ENCODE results near the gene ANAPC4.

ANAPC4 gene

GRCh38 chr4:25433966-25434827 lies 57.1 kb downstream of the ANAPC4 start:
- DNase-seq (ENCODE audit: low read depth) = no peak

DNA sequence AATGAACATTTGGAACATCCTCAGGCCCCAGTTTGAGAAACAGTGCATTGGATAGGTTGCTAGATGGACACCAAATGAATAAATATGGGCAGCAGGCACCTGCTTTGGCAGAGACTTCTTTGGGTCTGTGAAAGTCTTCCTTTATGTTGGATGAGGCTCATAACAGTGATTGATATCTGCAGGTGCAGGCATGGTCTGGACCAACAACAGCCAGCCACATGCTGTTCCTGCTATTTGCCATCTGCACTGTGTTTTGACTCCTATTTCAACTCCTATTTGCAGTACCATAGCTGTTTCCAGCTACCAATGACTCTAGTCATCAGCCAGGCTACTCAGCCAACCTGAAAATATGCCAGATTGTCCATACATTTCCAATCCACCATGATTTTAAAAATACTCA lies 60.9 kb downstream of the ANAPC4 start:
- DNase-seq (ENCODE audit: low read depth) = no peak

GRCh38 chr4:25439918-25440477 lies 62.9 kb downstream of the ANAPC4 start:
- no peak for DNase-seq (ENCODE audit: low read depth)

DNA sequence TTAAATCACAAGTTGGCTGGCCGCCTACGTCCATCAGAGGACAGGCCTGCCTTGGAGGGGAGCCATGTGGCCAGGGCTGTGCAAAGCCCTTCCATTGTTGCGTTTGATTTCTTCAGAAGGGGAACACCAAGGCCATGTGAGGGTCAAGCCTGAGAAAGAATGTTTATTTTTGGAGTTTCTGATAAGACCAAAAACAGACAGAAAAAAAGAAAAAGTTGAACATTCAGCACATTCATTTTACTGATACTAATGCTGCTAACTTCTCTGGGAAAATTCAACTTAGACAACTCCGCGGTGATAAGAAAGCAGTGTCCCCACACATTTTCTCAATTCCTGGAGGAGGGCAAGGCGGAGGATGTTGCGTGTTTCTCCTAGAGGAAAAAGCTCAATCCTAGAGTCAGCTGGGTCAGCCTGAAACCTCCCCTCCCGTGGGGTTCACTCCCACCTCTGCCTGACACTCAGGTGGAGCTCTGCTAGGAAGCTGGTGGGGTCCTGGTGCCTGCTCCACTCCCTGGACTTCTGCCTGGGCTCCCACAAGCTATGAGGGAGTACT lies 63.5 kb downstream of the ANAPC4 start:
- DNase-seq (ENCODE audit: low read depth) = no peak

- no peak for DNase-seq (ENCODE audit: low read depth)
Observed at GRCh38 chr4:25441519-25442117, 64.6 kb downstream of the ANAPC4 start.

- no peak for DNase-seq (ENCODE audit: low read depth)
Observed at GRCh38 chr4:25442863-25443307, 65.8 kb downstream of the ANAPC4 start.

DNA sequence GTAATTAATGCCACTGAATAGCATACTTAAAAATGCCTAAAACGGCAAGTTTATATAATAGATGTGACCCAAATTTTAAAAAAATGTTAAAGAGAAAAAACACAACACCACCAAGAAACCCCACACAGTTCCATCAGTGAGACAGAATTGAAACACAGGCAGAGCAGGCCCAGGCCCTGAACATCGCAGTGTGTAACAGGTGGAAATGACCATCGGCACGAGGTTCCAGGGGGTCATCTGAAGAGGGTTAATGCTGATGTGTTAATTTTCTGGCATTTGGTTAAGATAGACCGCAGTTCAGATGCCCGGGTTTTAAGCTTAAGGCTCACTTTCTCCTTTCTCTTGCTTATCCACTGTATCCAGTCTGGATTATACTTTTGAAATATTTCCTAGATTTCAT lies 66.8 kb downstream of the ANAPC4 start:
- DNase-seq (ENCODE audit: low read depth) = no peak

DNA sequence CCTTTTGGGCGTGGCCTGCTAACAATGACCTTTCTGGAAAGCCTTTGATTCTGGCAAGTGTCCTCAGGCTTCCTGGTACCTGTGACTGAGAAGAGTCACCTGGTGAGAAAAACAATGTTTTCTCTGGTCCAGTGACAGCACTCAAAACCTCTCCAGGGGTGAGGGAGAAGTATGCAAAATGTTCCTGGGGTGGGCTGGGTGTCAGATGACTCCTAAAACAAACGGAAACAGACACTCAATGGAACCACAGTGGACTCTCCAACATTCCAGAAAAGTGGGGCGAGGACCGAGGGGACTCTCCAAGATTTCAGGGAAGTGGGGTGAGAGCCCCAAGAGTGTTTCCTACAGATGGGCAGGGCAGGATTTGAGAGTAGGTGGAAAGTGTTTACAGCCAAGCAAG lies 69.5 kb downstream of the ANAPC4 start:
- DNase-seq (ENCODE audit: low read depth) = no peak

- DNase-seq (ENCODE audit: low read depth) = no peak
Observed at GRCh38 chr4:25448379-25449109, 71.5 kb downstream of the ANAPC4 start.

GRCh38 chr4:25449270-25449669 lies 72.2 kb downstream of the ANAPC4 start:
- DNase-seq (ENCODE audit: low read depth) = no peak

DNA sequence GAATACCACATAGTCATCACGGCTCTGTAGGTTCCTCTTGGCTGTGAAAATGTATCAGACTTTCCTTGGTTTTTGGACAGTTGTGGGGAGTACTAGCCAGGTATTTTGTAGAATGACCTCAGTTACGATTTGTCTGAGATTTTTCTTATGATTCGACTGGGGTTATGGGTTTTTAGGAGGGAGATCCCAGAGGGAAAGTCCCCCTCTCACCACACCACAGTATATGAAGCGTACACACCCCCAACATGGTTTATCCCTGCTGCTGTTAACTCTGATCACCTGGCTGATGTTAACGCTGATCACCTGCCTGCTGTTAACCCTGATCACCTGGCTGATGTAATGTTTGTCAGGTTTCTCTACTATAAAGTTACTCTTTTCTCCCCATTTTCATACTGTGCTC lies 72.6 kb downstream of the ANAPC4 start:
- DNase-seq (ENCODE audit: low read depth) = no peak

DNA sequence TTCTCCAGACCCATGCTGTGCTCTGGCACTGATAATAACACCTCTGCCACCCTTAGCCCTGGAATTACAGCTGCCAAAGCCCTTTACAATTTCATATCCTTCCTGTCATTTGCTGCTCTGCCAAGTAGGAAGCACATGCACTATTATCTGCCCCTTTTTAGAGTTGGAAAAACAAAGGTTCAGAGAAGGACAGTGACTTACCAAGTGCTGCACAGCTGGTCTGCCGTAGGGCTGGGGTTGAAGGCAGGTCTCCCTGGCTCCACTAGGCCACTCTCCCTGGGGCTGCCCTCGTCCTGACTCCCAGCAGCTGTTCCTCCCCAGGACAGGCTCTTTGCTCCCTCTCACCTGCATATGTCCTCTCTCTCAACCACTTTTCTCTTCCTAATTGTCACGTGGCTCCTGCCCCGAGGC lies 73.4 kb downstream of the ANAPC4 start:
- DNase-seq (ENCODE audit: low read depth) = no peak

DNA sequence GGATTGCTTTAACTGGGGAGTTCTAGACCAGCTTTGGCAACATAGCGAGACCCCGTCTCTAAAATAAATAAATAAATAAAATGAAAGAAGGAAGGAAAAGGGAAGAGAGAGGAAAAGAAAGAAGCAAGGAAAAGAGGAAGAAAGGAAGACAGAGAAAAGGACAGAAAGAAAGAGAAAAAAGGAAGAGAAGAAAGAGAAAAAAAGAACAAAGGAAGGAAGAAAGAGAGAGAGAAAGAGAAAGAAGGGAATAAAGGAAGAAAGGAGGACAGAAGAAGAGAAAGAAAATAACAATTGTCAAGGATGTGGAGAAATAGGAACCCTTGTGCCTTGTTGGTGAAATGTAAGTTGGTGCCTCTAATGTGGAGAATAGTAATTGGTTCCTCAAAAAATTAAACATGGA lies 74.6 kb downstream of the ANAPC4 start:
- no peak for DNase-seq (ENCODE audit: low read depth)

GRCh38 chr4:25452081-25452480 lies 75.0 kb downstream of the ANAPC4 start:
- DNase-seq (ENCODE audit: low read depth) = no peak

DNA sequence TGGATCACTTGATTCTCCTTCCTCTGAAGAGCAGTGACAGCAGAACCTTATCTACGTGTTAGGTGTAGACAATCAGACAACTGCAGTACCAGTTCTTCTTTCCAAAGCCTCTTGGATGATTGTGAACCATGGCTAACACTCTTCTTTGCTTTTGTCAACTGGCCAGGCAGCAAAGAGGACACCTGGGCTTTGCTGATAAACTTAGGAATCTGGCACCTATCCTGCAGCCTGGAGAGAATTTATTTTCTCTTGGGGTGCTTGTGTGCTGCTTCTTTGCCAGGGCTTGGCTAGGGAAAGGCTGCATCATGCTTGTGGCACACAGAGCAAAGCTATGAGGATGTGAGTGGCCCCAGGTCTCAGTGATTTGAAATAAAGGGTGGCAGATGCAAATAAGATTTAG lies 77.4 kb downstream of the ANAPC4 start:
- DNase-seq (ENCODE audit: low read depth) = no peak

- DNase-seq (ENCODE audit: low read depth) = no peak
Observed at GRCh38 chr4:25457053-25457715, 80.1 kb downstream of the ANAPC4 start.

- no peak for DNase-seq (ENCODE audit: low read depth)
Observed at GRCh38 chr4:25466966-25467697, 90.1 kb downstream of the ANAPC4 start.

DNA sequence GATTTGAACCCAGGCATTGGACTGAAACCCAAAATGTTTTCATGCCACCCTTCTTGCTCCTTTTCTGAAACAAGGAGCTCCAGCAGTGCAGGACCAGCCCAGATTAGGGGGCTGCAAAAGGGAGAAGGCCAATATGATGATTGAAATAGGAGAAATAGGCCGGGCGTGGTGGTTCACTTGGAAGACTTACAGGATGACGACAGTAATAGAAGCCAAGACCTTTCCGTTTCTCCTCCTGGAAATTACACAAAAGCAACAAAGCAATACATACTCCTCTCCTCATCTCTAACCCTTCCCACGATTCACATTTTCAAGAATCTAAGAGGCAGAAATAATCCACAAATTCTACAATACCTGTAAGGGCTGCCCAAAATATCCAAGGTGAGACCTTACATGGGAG lies 90.8 kb downstream of the ANAPC4 start:
- DNase-seq (ENCODE audit: low read depth) = no peak
